GM23248 (cell line): ENCODE measurements around the gene DAPK1. TPM values are rescaled to one million over a fixed set of nuclear protein-coding genes. Genes with fewer than 3 reads are reported as not detected.

ENCODE experiments used
- DNase-seq: peaks from one replicate; pipeline ENCODE4 v3.0.0-alpha.2; 2015
- H2AFZ ChIP-seq: fragments of 200-600 bp; sonication (generic); 2 replicates; pipeline ENCODE4 v1.6.1; 2016; ENCODE audit warnings: antibody characterized with exemption
- H3F3A ChIP-seq: fragments of 200-600 bp; sonication (generic); 2 replicates; pipeline ENCODE4 v1.6.1; 2016; ENCODE audit warnings: mild to moderate bottlenecking, antibody characterized with exemption, mixed run types; ENCODE audit not compliant: insufficient read depth
- H3K27ac ChIP-seq: fragments of 200-600 bp; sonication (generic); 2 replicates; pipeline ENCODE4 v1.5.1; 2016; ENCODE audit warnings: mild to moderate bottlenecking
- H3K27me3 ChIP-seq: fragments of 200-600 bp; sonication (generic); replicated peaks from 2 replicates; pipeline ENCODE4 v1.6.1; 2016; ENCODE audit warnings: mild to moderate bottlenecking; ENCODE audit not compliant: insufficient read depth
- H3K36me3 ChIP-seq: fragments of 200-600 bp; sonication (generic); 2 replicates; pipeline ENCODE4 v1.6.1; 2016; ENCODE audit warnings: low read depth, mild to moderate bottlenecking
- H3K4me1 ChIP-seq: fragments of 200-600 bp; sonication (generic); 2 replicates; pipeline ENCODE4 v1.6.1; 2016; ENCODE audit warnings: mild to moderate bottlenecking; ENCODE audit not compliant: insufficient read depth
- H3K4me2 ChIP-seq: fragments of 200-600 bp; sonication (generic); one replicate; pipeline ENCODE4 v1.6.1; 2016; ENCODE audit warnings: mild to moderate bottlenecking; ENCODE audit not compliant: unreplicated experiment
- H3K4me3 ChIP-seq: fragments of 200-600 bp; sonication (generic); 2 replicates; pipeline ENCODE4 v1.5.1; 2016; ENCODE audit warnings: mild to moderate bottlenecking
- H3K79me2 ChIP-seq: fragments of 200-600 bp; sonication (generic); 2 replicates; pipeline ENCODE4 v1.6.1; 2016; ENCODE audit warnings: mild to moderate bottlenecking; ENCODE audit not compliant: insufficient read depth
- H3K9ac ChIP-seq: fragments of 200-600 bp; sonication (generic); 2 replicates; pipeline ENCODE4 v1.6.1; 2016; ENCODE audit warnings: mild to moderate bottlenecking
- H3K9me2 ChIP-seq: fragments of 200-600 bp; sonication (generic); 2 replicates; pipeline ENCODE4 v1.6.1; 2016; ENCODE audit warnings: mixed run types, mild to moderate bottlenecking, moderate library complexity; ENCODE audit not compliant: insufficient read depth
- H3K9me3 ChIP-seq: fragments of 200-600 bp; sonication (generic); one replicate; pipeline ENCODE4 v1.6.1; 2017; ENCODE audit warnings: low read depth
- H4K20me1 ChIP-seq: fragments of 200-600 bp; sonication (generic); 2 replicates; pipeline ENCODE4 v1.6.0; 2016; ENCODE audit not compliant: insufficient read depth
- EZH2 ChIP-seq: fragments of 200-600 bp; sonication (generic); IDR thresholded peaks from 2 replicates; pipeline ENCODE4 v1.6.1; 2018; ENCODE audit warnings: antibody characterized with exemption, mild to moderate bottlenecking; ENCODE audit not compliant: insufficient read depth, poor library complexity, severe bottlenecking
- EZH2phosphoT487 ChIP-seq: fragments of 200-600 bp; sonication (generic); IDR thresholded peaks from 2 replicates; pipeline ENCODE4 v1.6.1; 2018; ENCODE audit warnings: antibody characterized with exemption, moderate library complexity, mild to moderate bottlenecking, low read depth; ENCODE audit not compliant: insufficient read depth
- WGBS, 2 experiments: methylation state at CpG; one replicate each; pipeline ENCODE4 v1.1.6; 2015 to 2017; ENCODE audit warnings: low lambda C conversion rate in 2 of 2, low coverage in 1 of 2; ENCODE audit errors: missing lambda C conversion rate in 2 of 2; 5-methylcytosine and 5-hydroxymethylcytosine counted together
- in situ Hi-C: fragments of 300-500 bp; cut with MboI; formaldehyde crosslinking; loops from 2 replicates; pipeline ENCODE4 v1.15.0; 2020
- polyA plus RNA-seq: library from polyadenylated mRNA; unstranded; fragments of >200 nt; fragmentation: Nextera tagmentation; extraction: Ambion mirVana; gene quantifications from 2 replicates; pipeline ENCODE4 v1.2.1, GENCODE V29; 2016
- total RNA-seq: library from RNA; depleted of rRNA; stranded (reverse); fragments of >200 nt; shearing (Covaris generic); gene quantifications from 2 replicates; pipeline ENCODE4 v1.2.3, GENCODE V29; 2014

Gene DAPK1
- total and polyA plus RNA-seq, 2 experiments from 2014 or later, result 1.6 to 1.9 TPM

DNA sequence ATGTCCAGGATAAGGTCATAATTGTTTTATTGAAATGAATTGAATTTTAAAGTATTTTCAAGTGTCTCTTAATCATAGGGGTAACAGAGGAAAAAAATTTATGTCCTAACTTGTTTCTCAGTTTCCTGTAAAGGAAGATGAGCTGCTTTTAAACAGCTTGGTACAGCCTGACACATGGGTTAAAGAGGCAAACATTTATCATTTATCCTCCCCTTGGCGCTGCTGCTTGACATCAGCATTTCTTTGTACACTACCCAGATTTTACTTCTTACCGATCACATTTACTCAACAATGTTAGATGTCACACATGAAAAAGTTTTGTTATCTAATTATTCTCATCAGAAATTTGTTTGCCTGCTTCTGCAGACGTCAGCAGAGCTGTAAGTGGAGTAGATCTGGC is 148.9 kb downstream of the DAPK1 start:
- WGBS, 2 experiments, result 54 to 58% methylated on average over 3 of the region's 3 CpGs

GRCh38 chr9:87647114-87647513 is 149.4 kb downstream of the DAPK1 start:
- H3K9me2 ChIP-seq, result no peaks in the 10 kb centered on the region
- no peak overlapping the region for H2AFZ ChIP-seq
- no peak overlapping the region for H3K4me3 ChIP-seq
- H3F3A ChIP-seq, result no peaks in the 10 kb centered on the region
- DNase-seq, result no peak
- H3K4me2 ChIP-seq, result no peak overlapping the region
- H3K9ac ChIP-seq, result no peak overlapping the region
- H3K36me3 ChIP-seq, result no peaks in the 10 kb centered on the region
- no peaks in the 10 kb centered on the region for H4K20me1 ChIP-seq
- TF ChIP-seq EZH2phosphoT487 (no peak), EZH2 (no peak)
- no peaks in the 10 kb centered on the region for H3K79me2 ChIP-seq
- H3K9me3 ChIP-seq, result no peaks in the 10 kb centered on the region
- WGBS, 2 experiments, result 93 to 94% methylated on average over 8 of the region's 8 CpGs
- H3K4me1 ChIP-seq, result no peaks in the 10 kb centered on the region
- in situ Hi-C loops, result no loop called here
- H3K27ac ChIP-seq, result no peak overlapping the region
- 0 out of 2 replicates have a peak, but pooled peaks cover 3% of the 10 kb centered on the region for H3K27me3 ChIP-seq

More for the DNA sequence above, 148.9 kb downstream of the DAPK1 start:
- H3K4me3 ChIP-seq, result no peak overlapping the region
- H3K36me3 ChIP-seq, result no peaks in the 10 kb centered on the region
- no peak overlapping the region for H3K27ac ChIP-seq
- 0 out of 2 replicates have a peak, but pooled peaks cover 3% of the 10 kb centered on the region for H3K27me3 ChIP-seq
- TF ChIP-seq EZH2 (no peak), EZH2phosphoT487 (no peak)
- no peaks in the 10 kb centered on the region for H3F3A ChIP-seq
- no peaks in the 10 kb centered on the region for H3K9me3 ChIP-seq
- no peak overlapping the region for H3K4me2 ChIP-seq
- in situ Hi-C loops, result no loop called here
- H3K9ac ChIP-seq, result no peak overlapping the region
- no peaks in the 10 kb centered on the region for H3K9me2 ChIP-seq
- H2AFZ ChIP-seq, result no peak overlapping the region
- no peak for DNase-seq
- H3K79me2 ChIP-seq, result no peaks in the 10 kb centered on the region
- no peaks in the 10 kb centered on the region for H4K20me1 ChIP-seq
- H3K4me1 ChIP-seq, result no peaks in the 10 kb centered on the region

- no peaks in the 10 kb centered on the region for H3K9me3 ChIP-seq
- no peak for DNase-seq
- H3K4me3 ChIP-seq, result no peak overlapping the region
- no peaks in the 10 kb centered on the region for H3F3A ChIP-seq
- no peak overlapping the region for H2AFZ ChIP-seq
- 0 out of 2 replicates have a peak, but pooled peaks cover 3% of the 10 kb centered on the region for H3K27me3 ChIP-seq
- in situ Hi-C loops, result no loop called here
- TF ChIP-seq EZH2, result no peak
- TF ChIP-seq EZH2phosphoT487, result no peak
- no peaks in the 10 kb centered on the region for H3K36me3 ChIP-seq
- no peaks in the 10 kb centered on the region for H3K4me1 ChIP-seq
- no peaks in the 10 kb centered on the region for H3K79me2 ChIP-seq
- no peak overlapping the region for H3K27ac ChIP-seq
- whole genome bisulfite sequencing, 2 experiments, result 66 to 74% methylated on average over 7 of the region's 7 CpGs
- no peak overlapping the region for H3K9ac ChIP-seq
- no peaks in the 10 kb centered on the region for H4K20me1 ChIP-seq
- H3K4me2 ChIP-seq, result no peak overlapping the region
- H3K9me2 ChIP-seq, result no peaks in the 10 kb centered on the region
These were observed 150.9 kb downstream of the DAPK1 start for GRCh38 chr9:87648606-87649005.

GRCh38 chr9:87650611-87651295 is 153.1 kb downstream of the DAPK1 start:
- no peak overlapping the region for H3K4me3 ChIP-seq
- H3K4me2 ChIP-seq, result no peak overlapping the region
- WGBS, 2 experiments, result 52 to 57% methylated on average over 8 of the region's 8 CpGs
- H3K9me3 ChIP-seq, result no peaks in the 10 kb centered on the region
- DNase-seq, result no peak
- no peak overlapping the region for H2AFZ ChIP-seq
- H3K9me2 ChIP-seq, result no peaks in the 10 kb centered on the region
- H3K27ac ChIP-seq, result no peak overlapping the region
- no peaks in the 10 kb centered on the region for H3F3A ChIP-seq
- peaks cover 17% of the 10 kb centered on the region for H3K27me3 ChIP-seq
- no peaks in the 10 kb centered on the region for H4K20me1 ChIP-seq
- no peak for TF ChIP-seq EZH2phosphoT487
- TF ChIP-seq EZH2, result no peak
- H3K4me1 ChIP-seq, result no peaks in the 10 kb centered on the region
- H3K79me2 ChIP-seq, result no peaks in the 10 kb centered on the region
- H3K9ac ChIP-seq, result no peak overlapping the region
- in situ Hi-C loops, result no loop called here
- H3K36me3 ChIP-seq, result no peaks in the 10 kb centered on the region

DNA sequence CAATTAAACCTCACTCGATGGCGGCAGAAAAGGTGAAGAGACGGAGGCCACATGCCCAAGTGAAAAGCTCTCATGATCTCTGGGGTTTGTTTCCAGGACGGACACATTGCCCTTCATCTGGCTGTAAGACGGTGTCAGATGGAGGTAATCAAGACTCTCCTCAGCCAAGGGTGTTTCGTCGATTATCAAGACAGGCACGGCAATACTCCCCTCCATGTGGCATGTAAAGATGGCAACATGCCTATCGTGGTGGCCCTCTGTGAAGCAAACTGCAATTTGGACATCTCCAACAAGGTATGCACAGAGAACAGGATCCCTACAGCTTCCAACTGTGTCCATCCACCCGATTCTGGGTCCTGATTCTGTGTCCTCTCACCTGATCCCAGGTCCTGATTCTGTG is 153.8 kb downstream of the DAPK1 start:
- no peaks in the 10 kb centered on the region for H3K9me2 ChIP-seq
- in situ Hi-C loops, result no loop called here
- no peaks in the 10 kb centered on the region for H4K20me1 ChIP-seq
- H3K4me1 ChIP-seq, result no peaks in the 10 kb centered on the region
- DNase-seq, result no peak
- no peak overlapping the region for H3K9ac ChIP-seq
- no peak overlapping the region for H3K4me3 ChIP-seq
- H3F3A ChIP-seq, result no peaks in the 10 kb centered on the region
- no peaks in the 10 kb centered on the region for H3K9me3 ChIP-seq
- no peaks in the 10 kb centered on the region for H3K36me3 ChIP-seq
- H3K4me2 ChIP-seq, result no peak overlapping the region
- 78 to 79% methylated on average over 10 of the region's 10 CpGs for WGBS, 2 experiments
- TF ChIP-seq EZH2phosphoT487 (no peak), EZH2 (no peak)
- peaks cover 17% of the 10 kb centered on the region for H3K27me3 ChIP-seq
- H3K79me2 ChIP-seq, result no peaks in the 10 kb centered on the region
- no peak overlapping the region for H2AFZ ChIP-seq
- no peak overlapping the region for H3K27ac ChIP-seq
